ENCODE data around the gene ADCY7.
"Not testable (repeated sequence)": the region's sequence is repeated elsewhere in the genome, so short reads cannot be mapped to it uniquely, and the experiment has no call there.

Gene ADCY7

GRCh38 chr16:50329446-50330189, 63.3 kb downstream of the ADCY7 start:
- FAIRE-seq: no peak
- no peak for DNase-seq (ENCODE audit: insufficient read length, low spot score)

DNA sequence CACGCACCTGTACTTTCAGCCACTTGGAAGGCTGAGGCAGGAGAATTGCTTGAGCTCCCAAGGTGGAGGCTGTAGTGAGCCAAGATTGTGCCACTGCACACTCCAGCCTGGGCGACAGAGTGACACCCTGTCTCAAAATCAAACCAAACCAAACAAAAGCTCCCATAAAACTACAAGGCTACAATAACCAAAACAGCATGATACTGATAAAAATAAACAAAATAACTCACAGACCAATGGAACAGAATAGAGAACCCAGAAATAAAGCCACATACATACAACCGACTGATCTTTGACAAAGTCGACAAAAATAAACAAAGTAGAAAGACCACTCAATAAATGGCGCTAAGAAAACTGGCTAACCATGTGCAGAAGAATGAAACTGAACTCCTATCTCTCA, 65.2 kb downstream of the ADCY7 start:
- FAIRE-seq: no peak
- no peak for DNase-seq (ENCODE audit: insufficient read length, low spot score)

GRCh38 chr16:50332599-50332998, 66.2 kb downstream of the ADCY7 start:
- DNase-seq (ENCODE audit: insufficient read length, low spot score) (no peak), FAIRE-seq (no peak)

- DNase-seq (ENCODE audit: insufficient read length, low spot score): no peak
- FAIRE-seq: no peak
Measured at GRCh38 chr16:50334106-50334975, 68.0 kb downstream of the ADCY7 start.

DNA sequence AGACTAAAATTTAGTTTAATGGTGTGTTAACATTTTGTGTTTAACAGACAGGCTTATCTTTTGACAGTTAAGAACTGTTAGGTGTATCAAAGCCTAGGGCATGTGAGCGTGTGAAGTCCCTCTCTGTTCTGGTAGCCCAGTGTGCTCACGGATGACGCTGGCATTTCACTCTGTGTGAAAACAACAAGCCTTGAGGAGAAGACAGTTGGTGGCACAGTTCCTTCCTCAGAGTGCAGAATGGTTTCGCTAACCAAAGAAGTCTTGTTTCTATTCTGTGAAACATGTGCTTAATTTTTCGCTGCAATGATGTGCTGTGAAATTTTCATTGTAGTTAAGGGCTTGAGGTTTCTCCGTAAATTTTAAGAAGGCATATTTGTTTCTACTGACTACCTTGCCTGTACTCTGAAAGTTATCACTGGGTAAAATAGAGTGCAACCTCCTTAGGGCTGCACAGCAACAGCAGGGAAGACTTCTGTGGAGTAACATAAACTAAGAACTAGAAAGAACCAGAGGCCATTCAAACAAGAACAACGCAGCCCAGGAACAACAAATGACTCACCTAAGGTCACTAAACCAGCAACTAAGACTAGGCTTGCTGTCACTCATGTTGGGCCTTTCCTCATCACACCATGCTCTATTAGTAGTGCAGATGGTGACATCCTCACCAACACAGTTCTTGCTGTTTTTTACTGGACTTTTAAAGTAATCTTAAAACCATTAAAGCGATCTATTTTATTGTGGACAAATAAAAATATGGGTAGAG, 69.0 kb downstream of the ADCY7 start:
- no peak for DNase-seq (ENCODE audit: insufficient read length, low spot score)
- peak; percentile 71 for FAIRE-seq

- DNase-seq (ENCODE audit: insufficient read length, low spot score): no peak
- no peak for FAIRE-seq
Measured at GRCh38 chr16:50336884-50337283, 70.5 kb downstream of the ADCY7 start.

- no peak for DNase-seq (ENCODE audit: insufficient read length, low spot score)
- FAIRE-seq: peak; percentile 51
Measured at GRCh38 chr16:50338371-50339231, 72.2 kb downstream of the ADCY7 start.

GRCh38 chr16:50340578-50340977, 74.2 kb downstream of the ADCY7 start:
- DNase-seq (ENCODE audit: insufficient read length, low spot score) (no peak), FAIRE-seq (no peak)

DNA sequence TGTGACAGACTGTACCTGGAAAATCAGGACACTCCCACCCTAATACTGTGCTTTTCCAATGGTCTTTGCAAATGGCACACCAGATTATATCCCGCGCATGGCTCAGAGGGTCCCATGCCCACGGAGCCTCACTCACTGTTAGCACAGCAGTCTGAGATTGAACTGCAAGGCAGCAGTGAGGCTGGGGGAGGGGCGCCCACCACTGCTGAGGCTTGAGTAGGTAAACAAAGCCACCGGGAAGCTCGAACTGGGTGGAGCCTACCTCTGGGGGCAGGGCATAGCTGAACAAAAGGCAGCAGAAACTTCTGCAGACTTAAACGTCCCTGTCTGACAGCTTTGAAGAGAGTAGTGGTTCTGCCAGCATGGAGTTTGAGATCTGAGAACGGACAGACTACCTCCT, 77.2 kb downstream of the ADCY7 start:
- FAIRE-seq; DNase-seq (ENCODE audit: insufficient read length, low spot score): not testable (repeated sequence)

DNA sequence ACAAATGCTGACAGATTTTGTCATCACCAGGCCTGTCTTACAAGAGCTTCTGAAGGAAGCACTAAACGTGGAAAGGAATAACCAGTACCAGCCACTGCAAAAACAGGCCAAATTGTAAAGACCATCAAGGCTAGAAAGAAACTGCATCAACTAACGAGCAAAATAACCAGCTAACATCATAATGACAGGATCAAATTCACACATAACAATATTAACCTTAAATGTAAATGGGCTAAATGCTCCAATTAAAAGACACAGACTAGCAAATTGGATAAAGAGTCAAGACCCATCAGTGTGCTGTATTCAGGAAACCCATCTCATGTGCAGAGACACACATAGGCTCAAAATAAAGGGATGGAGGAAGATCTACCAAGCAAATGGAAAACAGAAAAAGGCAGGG, 78.9 kb downstream of the ADCY7 start:
- FAIRE-seq; DNase-seq (ENCODE audit: insufficient read length, low spot score): not testable (repeated sequence)

DNA sequence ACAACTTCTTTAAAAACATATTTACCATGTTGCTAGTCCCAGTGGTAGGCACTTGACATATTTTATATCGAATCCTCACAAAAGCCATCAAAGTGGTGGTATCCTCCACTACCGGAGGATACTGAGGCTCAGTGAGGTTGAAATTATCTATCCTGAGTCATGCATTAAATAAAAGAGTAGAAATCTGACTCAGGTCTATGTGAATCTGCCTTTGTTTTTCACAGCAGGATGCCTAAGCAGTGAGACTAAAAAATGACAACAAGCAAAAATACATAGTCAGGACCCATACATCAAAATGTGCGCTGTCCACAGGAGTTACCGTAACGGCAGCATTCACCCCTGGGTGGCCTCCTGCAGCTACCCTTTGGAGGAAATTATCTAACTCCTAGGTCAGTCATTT, 84.8 kb downstream of the ADCY7 start:
- DNase-seq (ENCODE audit: insufficient read length, low spot score) (no peak), FAIRE-seq (no peak)

- FAIRE-seq: no peak
- no peak for DNase-seq (ENCODE audit: insufficient read length, low spot score)
Measured at GRCh38 chr16:50351952-50352351, 85.6 kb downstream of the ADCY7 start.

DNA sequence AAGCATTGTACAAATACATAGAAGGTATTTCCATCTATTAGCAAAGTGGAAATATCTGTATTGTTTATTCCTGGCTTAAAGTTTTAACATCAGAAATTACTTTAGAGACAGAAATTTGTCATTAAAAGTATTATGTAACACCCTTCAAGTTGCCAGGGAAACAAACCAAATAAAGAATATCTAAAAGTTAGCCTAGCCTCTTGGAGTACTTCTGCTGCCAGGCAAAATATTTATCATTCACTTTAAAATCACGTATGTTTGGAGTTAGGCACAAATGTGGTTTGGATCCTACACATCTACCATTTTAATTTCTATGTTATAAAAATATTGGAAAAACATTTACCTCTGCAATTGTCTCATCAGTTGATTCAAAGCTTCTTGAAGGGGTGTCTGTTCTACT, 87.7 kb downstream of the ADCY7 start:
- no peak for DNase-seq (ENCODE audit: insufficient read length, low spot score)
- FAIRE-seq: no peak

GRCh38 chr16:50354629-50355456, 88.5 kb downstream of the ADCY7 start:
- FAIRE-seq: peak; percentile 45

GRCh38 chr16:50359626-50360025, 93.3 kb downstream of the ADCY7 start:
- FAIRE-seq: no peak
- no peak for DNase-seq (ENCODE audit: insufficient read length, low spot score)

More at GRCh38 chr16:50354629-50355456, 88.5 kb downstream of the ADCY7 start:
- no peak for DNase-seq (ENCODE audit: insufficient read length, low spot score)

GRCh38 chr16:50360033-50360778, 93.9 kb downstream of the ADCY7 start:
- FAIRE-seq: no peak
- DNase-seq (ENCODE audit: insufficient read length, low spot score): no peak

GRCh38 chr16:50360779-50361178, 94.4 kb downstream of the ADCY7 start:
- DNase-seq (ENCODE audit: insufficient read length, low spot score) (no peak), FAIRE-seq (no peak)

DNA sequence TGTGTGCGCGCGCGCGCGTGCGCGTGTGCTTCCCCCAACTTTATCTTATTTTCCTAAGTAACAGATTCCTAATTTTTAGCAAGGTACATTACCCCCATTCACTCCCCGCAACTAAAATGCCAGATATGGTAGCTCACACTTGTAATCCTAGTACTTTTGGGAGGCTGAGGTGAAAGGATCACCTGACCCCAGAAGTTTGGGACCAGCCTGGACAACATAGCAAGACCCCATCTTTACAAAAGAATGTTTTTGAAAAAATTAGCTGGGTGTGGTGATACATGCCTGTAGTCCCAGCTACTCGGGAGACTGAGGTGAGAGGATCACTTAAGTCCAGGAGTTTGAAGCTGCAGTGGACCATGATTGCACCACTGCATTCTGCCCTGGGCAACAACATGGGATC, 97.3 kb downstream of the ADCY7 start:
- no peak for FAIRE-seq

More for the DNA sequence above, 97.3 kb downstream of the ADCY7 start:
- DNase-seq (ENCODE audit: insufficient read length, low spot score): no peak

Measured in GM19239 (cell line).